CD8-positive, alpha-beta memory T cell (primary cell): Measurements from ENCODE around the gene NRBF2. TPM values are rescaled to one million over a fixed set of nuclear protein-coding genes. Genes with fewer than 3 reads are reported as not detected.

Experiments used
- CTCF ChIA-PET: fragments of 350-600 bp; sonication (Branson Sonifier 250); formaldehyde crosslinking; loops from one replicate; lab custom pipeline; 2021; ENCODE audit warnings: antibody characterized with exemption; lab: Charles Lee
- POLR2A ChIA-PET: fragments of 350-600 bp; sonication (Branson Sonifier 250); formaldehyde crosslinking; loops from one replicate; lab custom pipeline; 2021; ENCODE audit warnings: antibody characterized with exemption; lab: Charles Lee
- DNase-seq, 5 donors: peaks; one replicate each; pipeline versions ENCODE4 v3.0.0 to v3.0.0-alpha.2; 2020 to 2022; ENCODE audit warnings: mixed read lengths in 1 of 5
- H3K27ac ChIP-seq: one replicate; pipeline ENCODE4 v1.7.0; 2013; ENCODE audit warnings: low read depth, mild to moderate bottlenecking, low read length, moderate library complexity
- H3K27me3 ChIP-seq: 2 replicates; pipeline ENCODE4 v1.7.0; 2013; ENCODE audit warnings: low read length, mild to moderate bottlenecking; ENCODE audit not compliant: insufficient read depth, poor library complexity, severe bottlenecking
- H3K36me3 ChIP-seq: 2 replicates; pipeline ENCODE4 v1.7.0; 2013; ENCODE audit warnings: mild to moderate bottlenecking, low read length, moderate library complexity; ENCODE audit not compliant: insufficient read depth
- H3K4me1 ChIP-seq: 2 replicates; pipeline ENCODE4 v1.7.0; 2013; ENCODE audit warnings: mild to moderate bottlenecking, low read length, moderate library complexity; ENCODE audit not compliant: insufficient read depth
- H3K4me3 ChIP-seq: 2 replicates; pipeline ENCODE4 v1.7.0; 2013; ENCODE audit warnings: mild to moderate bottlenecking, low read length
- H3K9me3 ChIP-seq: 2 replicates; pipeline ENCODE4 v1.7.0; 2013; ENCODE audit warnings: mild to moderate bottlenecking, low read length
- H3K27ac Mint-ChIP-seq, 8 donors: one replicate each; pipeline ENCODE4 v1.8.0; 2020 to 2021; ENCODE audit warnings: mixed read lengths in 8 of 8, mild to moderate bottlenecking in 6 of 8, inconsistent platforms in 3 of 8, moderate library complexity in 3 of 8
- H3K27me3 Mint-ChIP-seq, 2 donors: one replicate each; pipeline ENCODE4 v1.8.0; 2020 to 2021; ENCODE audit warnings: mixed read lengths in 2 of 2, mild to moderate bottlenecking in 1 of 2, moderate library complexity in 1 of 2
- H3K36me3 Mint-ChIP-seq, 3 donors: one replicate each; pipeline ENCODE4 v1.8.0; 2020 to 2021; ENCODE audit warnings: mixed read lengths in 3 of 3, inconsistent platforms in 1 of 3, mild to moderate bottlenecking in 1 of 3
- H3K4me1 Mint-ChIP-seq, 3 donors: one replicate each; pipeline ENCODE4 v1.8.0; 2020 to 2021; ENCODE audit warnings: mixed read lengths in 3 of 3, inconsistent platforms in 1 of 3, mild to moderate bottlenecking in 1 of 3
- H3K4me3 Mint-ChIP-seq, 7 donors: one replicate each; pipeline ENCODE4 v1.8.0; 2020 to 2021; ENCODE audit warnings: mixed read lengths in 7 of 7, mild to moderate bottlenecking in 6 of 7, moderate library complexity in 4 of 7, inconsistent platforms in 2 of 7
- H3K9me3 Mint-ChIP-seq, 5 donors: one replicate each; pipeline ENCODE4 v1.8.0; 2020 to 2022; ENCODE audit warnings: mixed read lengths in 5 of 5, mild to moderate bottlenecking in 3 of 5, moderate library complexity in 2 of 5, inconsistent platforms in 1 of 5
- polyA plus RNA-seq: library from polyadenylated mRNA; unstranded; fragments of 300-500 nt; fragmentation: Illumina TruSeq; gene quantifications from one replicate; pipeline ENCODE4 v1.2.3, GENCODE V29; 2021
- total RNA-seq, 2 experiments: library from RNA; stranded (reverse); gene quantifications; one replicate each; pipeline ENCODE4 v1.2.3, GENCODE V29; 2021

Gene NRBF2
- total and polyA plus RNA-seq, 3 experiments from 2014 or later: 25.0 to 29.7 (median 28.3) TPM

DNA sequence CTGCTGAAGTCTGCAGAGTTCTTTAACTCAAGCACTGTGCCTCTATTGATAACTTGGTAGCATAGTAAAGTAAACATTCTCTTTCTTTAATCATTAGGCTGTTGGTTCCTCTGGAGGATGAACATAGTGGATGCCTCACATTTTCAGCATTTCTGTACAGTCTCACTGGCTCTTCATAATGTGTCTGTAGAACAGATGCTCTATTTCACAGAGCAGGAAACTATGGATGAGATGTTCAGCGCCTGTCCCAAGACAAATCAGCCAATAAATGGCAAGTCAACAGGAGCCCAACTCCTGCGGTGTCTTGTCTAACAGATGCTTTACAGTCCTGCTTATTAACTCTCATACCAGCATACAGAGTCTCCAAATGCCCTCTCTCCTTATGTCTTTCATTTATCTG, 36.5 kb downstream of the NRBF2 start:
- Mint-ChIP-seq H3K36me3 (peaks cover 0 to 68% (median 16%) of the 10 kb centered on the region in 3 donors), H3K4me3 (no peak overlapping the region), H3K4me1 (peaks cover 14 to 28% (median 15%) of the 10 kb centered on the region in 3 donors), H3K9me3 (no peaks in the 10 kb centered on the region), H3K27me3 (no peaks in the 10 kb centered on the region), H3K27ac (peak overlapping the region in 3 of 8 donors; percentile 17 to 68 (median 58))
- DNase-seq: no peak
- Histone ChIP-seq H3K36me3 (peaks cover 22% of the 10 kb centered on the region), H3K4me1 (no peaks in the 10 kb centered on the region), H3K9me3 (no peaks in the 10 kb centered on the region), H3K27ac (no peak overlapping the region), H3K27me3 (no peaks in the 10 kb centered on the region), H3K4me3 (no peak overlapping the region)
- ChIA-PET CTCF (interaction anchor here (6.4 kb wide), 1 partner anchor 550 kb away, joined by 154 read pairs; no protein-coding TSS in a partner anchor), POLR2A (no interaction called here)

DNA sequence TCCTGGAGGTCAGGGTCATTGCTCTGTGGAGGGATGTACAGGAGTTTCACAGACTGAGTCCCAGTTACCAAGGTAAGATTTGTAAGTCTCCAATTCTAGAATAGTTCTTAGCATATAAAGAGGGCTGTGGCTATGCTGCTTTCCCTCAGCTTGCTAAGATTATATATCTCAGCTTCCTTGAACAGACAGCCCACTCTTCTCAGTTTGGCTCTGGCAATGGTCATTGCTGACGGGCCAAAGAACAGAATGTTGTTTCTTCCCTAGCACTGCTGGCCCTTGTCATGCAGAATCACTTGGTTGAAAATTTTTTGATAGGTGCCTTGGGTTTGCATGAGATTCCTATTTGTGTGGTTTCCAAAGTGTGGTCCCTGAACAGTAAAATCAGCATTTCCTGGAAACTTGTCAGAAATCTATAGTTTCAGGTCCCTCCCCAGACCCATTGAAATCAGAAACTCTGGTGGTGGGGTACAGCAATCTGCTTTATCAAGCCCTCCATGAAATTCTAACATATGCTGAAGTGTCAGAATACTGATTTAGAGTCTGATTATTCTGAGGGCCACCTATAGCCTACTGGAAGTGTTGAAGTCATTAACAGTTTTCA, 38.2 kb downstream of the NRBF2 start:
- Histone ChIP-seq H3K4me1 (no peaks in the 10 kb centered on the region), H3K27me3 (no peaks in the 10 kb centered on the region), H3K36me3 (peaks cover 22% of the 10 kb centered on the region), H3K27ac (no peak overlapping the region), H3K9me3 (no peaks in the 10 kb centered on the region), H3K4me3 (no peak overlapping the region)
- Mint-ChIP-seq H3K4me3 (no peak overlapping the region), H3K36me3 (peaks cover 3 to 80% (median 19%) of the 10 kb centered on the region in 3 donors), H3K9me3 (no peaks in the 10 kb centered on the region), H3K4me1 (peaks cover 14 to 28% (median 19%) of the 10 kb centered on the region in 3 donors), H3K27ac (peak overlapping the region in 7 of 8 donors; percentile 26 to 70 (median 41)), H3K27me3 (no peaks in the 10 kb centered on the region)
- ChIA-PET CTCF (interaction anchor here (1.0 to 6.4 kb wide), 2 partner anchors 458 to 548 kb away, joined by 3 to 154 read pairs; no protein-coding TSS in a partner anchor), POLR2A (no interaction called here)
- DNase-seq: no peak

DNA sequence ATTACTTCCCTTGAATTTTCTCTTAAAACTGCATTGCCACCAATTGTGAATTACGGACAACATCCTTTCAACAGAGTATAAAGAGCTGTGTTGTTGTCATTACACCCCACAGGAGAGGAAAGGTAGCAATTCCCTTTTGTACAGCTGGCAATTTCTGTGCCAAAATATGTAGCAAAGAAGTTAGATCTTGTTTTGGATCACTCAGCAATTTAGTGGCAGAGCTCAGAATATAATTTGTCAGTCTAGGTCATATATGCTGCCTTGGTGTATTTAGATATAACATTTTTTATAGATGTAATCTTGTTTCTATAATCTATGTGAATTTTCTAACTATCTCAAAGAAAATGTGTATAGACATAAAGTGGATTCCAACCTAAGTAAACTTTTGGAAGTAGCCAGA, 38.8 kb downstream of the NRBF2 start:
- Mint-ChIP-seq H3K27ac (peak overlapping the region in 3 of 8 donors; percentile 39 to 70 (median 47)), H3K36me3 (peaks cover 3 to 83% (median 19%) of the 10 kb centered on the region in 3 donors), H3K4me1 (peaks cover 12 to 28% (median 19%) of the 10 kb centered on the region in 3 donors), H3K27me3 (no peaks in the 10 kb centered on the region), H3K9me3 (no peaks in the 10 kb centered on the region), H3K4me3 (no peak overlapping the region)
- Histone ChIP-seq H3K4me1 (no peaks in the 10 kb centered on the region), H3K27ac (no peak overlapping the region), H3K9me3 (no peaks in the 10 kb centered on the region), H3K36me3 (peaks cover 25% of the 10 kb centered on the region), H3K4me3 (no peak overlapping the region), H3K27me3 (no peaks in the 10 kb centered on the region)
- POLR2A ChIA-PET: no interaction called here
- CTCF ChIA-PET: no interaction called here
- no peak for DNase-seq

- peaks cover 29% of the 10 kb centered on the region for H3K36me3 ChIP-seq
- peak overlapping the region; percentile 11 to 79 (median 58) for H3K27ac Mint-ChIP-seq
- H3K36me3 Mint-ChIP-seq: peaks cover 7 to 91% (median 27%) of the 10 kb centered on the region in 3 donors
Observed at GRCh38 chr10:63173468-63174232, 40.5 kb downstream of the NRBF2 start.

DNA sequence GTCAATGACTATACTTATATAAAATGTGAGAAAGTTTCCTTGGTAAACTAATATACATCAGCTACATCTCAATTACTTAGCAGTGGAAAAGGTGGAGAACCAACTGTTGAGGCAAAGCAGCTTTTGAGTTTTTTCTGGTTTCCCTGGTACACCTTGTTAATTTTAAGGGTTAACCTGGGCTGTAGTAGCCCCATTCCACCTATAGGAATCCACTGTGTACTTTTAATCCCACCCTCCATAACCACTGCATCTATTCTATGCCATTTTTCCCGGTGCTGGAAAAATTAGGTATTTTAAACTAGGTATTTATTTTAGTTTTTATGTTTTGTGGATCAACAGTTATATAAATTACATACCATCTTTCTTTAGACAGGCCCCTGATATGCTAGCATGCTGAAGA, 42.4 kb downstream of the NRBF2 start:
- Histone ChIP-seq H3K27me3 (no peaks in the 10 kb centered on the region), H3K4me1 (no peaks in the 10 kb centered on the region), H3K36me3 (peaks cover 20% of the 10 kb centered on the region), H3K27ac (no peak overlapping the region), H3K9me3 (no peaks in the 10 kb centered on the region), H3K4me3 (no peak overlapping the region)
- Mint-ChIP-seq H3K4me3 (no peak overlapping the region), H3K9me3 (no peaks in the 10 kb centered on the region), H3K4me1 (peaks cover 15 to 29% (median 19%) of the 10 kb centered on the region in 3 donors), H3K27me3 (no peaks in the 10 kb centered on the region), H3K36me3 (peaks cover 7 to 92% (median 23%) of the 10 kb centered on the region in 3 donors), H3K27ac (peak overlapping the region in 1 of 8 donors; percentile 12)
- POLR2A ChIA-PET: no interaction called here
- DNase-seq: no peak
- CTCF ChIA-PET: interaction anchor here (0.8 to 2.4 kb wide), 2 partner anchors 9 to 545 kb away, joined by 3 to 5 read pairs; no protein-coding TSS in a partner anchor

More at GRCh38 chr10:63173468-63174232, 40.5 kb downstream of the NRBF2 start:
- peaks cover 15 to 35% (median 19%) of the 10 kb centered on the region in 3 donors for H3K4me1 Mint-ChIP-seq
- no peak overlapping the region for H3K4me3 ChIP-seq
- H3K27me3 Mint-ChIP-seq: no peaks in the 10 kb centered on the region
- no peaks in the 10 kb centered on the region for H3K27me3 ChIP-seq
- no peaks in the 10 kb centered on the region for H3K9me3 ChIP-seq
- no peak for DNase-seq
- no peak overlapping the region for H3K4me3 Mint-ChIP-seq
- H3K27ac ChIP-seq: no peak overlapping the region
- no peaks in the 10 kb centered on the region for H3K4me1 ChIP-seq
- POLR2A ChIA-PET: no interaction called here
- no peaks in the 10 kb centered on the region for H3K9me3 Mint-ChIP-seq
- CTCF ChIA-PET: interaction anchor here (2.4 kb wide), 1 partner anchor 547 kb away, joined by 5 read pairs; no protein-coding TSS in a partner anchor

- no peaks in the 10 kb centered on the region for H3K27me3 Mint-ChIP-seq
Observed at GRCh38 chr10:63192826-63193225, 59.7 kb downstream of the NRBF2 start.

DNA sequence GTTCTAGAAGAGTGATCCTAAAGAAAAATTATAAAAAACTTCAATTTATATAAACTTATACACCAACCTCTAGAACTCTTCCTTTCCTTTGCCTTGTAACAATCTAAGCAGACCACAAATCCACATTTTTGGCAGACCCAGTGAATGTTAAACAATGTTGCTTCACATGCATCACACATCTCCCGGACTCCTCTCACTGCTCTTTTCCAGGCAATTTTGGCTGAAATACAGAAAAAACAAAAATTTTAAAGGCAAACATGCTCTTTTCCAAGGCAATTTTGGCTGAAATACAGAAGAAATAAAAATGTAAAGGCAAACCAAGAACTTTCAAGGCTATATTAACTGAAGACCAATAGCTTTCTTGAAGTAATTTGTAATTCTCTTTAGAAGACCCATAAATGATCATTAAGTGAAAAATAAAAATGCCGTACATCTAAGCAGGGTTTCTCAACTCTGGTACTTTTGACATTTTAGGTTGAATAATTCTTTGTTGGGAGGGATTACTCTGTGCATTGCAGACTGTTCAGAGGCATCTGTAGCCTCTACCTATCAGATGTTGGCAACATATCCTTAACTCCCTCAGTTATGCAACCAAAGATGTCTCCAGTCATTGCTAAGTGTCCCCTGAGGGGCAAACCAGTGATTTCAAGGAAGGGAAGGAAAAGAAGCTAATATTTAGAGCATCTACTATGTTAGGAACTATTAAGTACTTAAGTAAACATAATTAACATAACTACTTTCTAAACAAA, 64.4 kb downstream of the NRBF2 start:
- POLR2A ChIA-PET: no interaction called here

More at GRCh38 chr10:63192826-63193225, 59.7 kb downstream of the NRBF2 start:
- H3K4me1 ChIP-seq: no peaks in the 10 kb centered on the region
- no peak overlapping the region for H3K4me3 Mint-ChIP-seq
- ChIA-PET CTCF (no interaction called here), POLR2A (no interaction called here)
- no peaks in the 10 kb centered on the region for H3K27me3 ChIP-seq
- no peak overlapping the region for H3K27ac ChIP-seq
- no peaks in the 10 kb centered on the region for H3K9me3 Mint-ChIP-seq
- no peaks in the 10 kb centered on the region for H3K9me3 ChIP-seq
- H3K4me1 Mint-ChIP-seq: no peaks in the 10 kb centered on the region
- peaks cover 14 to 84% (median 22%) of the 10 kb centered on the region in 3 donors for H3K36me3 Mint-ChIP-seq
- no peak overlapping the region for H3K4me3 ChIP-seq
- no peak overlapping the region for H3K27ac Mint-ChIP-seq
- peaks cover 52% of the 10 kb centered on the region for H3K36me3 ChIP-seq
- DNase-seq: no peak

More for the DNA sequence above, 64.4 kb downstream of the NRBF2 start:
- H3K36me3 Mint-ChIP-seq: peaks cover 15 to 77% (median 20%) of the 10 kb centered on the region in 3 donors
- Histone ChIP-seq H3K27ac (no peak overlapping the region), H3K36me3 (peaks cover 32% of the 10 kb centered on the region), H3K4me1 (no peaks in the 10 kb centered on the region), H3K9me3 (no peaks in the 10 kb centered on the region), H3K27me3 (no peaks in the 10 kb centered on the region), H3K4me3 (no peak overlapping the region)
- CTCF ChIA-PET: no interaction called here
- no peaks in the 10 kb centered on the region for H3K27me3 Mint-ChIP-seq
- peaks cover 0 to 8% (median 3%) of the 10 kb centered on the region in 3 donors for H3K4me1 Mint-ChIP-seq
- no peak for DNase-seq
- H3K4me3 Mint-ChIP-seq: no peak overlapping the region
- H3K27ac Mint-ChIP-seq: peak overlapping the region in 2 of 8 donors; percentile 17 to 28
- H3K9me3 Mint-ChIP-seq: no peaks in the 10 kb centered on the region
